Activated CD4-positive, alpha-beta T cell treated with anti-CD3 and anti-CD28 coated beads, Interleukin-2, amount 50 U/mL, for 16 hours (primary cell): ENCODE data around the gene TMEM204.

Experiments
- DNase-seq: peaks from one replicate; pipeline ENCODE4 v3.0.0-alpha.2; 2020

The TMEM204 gene

DNA sequence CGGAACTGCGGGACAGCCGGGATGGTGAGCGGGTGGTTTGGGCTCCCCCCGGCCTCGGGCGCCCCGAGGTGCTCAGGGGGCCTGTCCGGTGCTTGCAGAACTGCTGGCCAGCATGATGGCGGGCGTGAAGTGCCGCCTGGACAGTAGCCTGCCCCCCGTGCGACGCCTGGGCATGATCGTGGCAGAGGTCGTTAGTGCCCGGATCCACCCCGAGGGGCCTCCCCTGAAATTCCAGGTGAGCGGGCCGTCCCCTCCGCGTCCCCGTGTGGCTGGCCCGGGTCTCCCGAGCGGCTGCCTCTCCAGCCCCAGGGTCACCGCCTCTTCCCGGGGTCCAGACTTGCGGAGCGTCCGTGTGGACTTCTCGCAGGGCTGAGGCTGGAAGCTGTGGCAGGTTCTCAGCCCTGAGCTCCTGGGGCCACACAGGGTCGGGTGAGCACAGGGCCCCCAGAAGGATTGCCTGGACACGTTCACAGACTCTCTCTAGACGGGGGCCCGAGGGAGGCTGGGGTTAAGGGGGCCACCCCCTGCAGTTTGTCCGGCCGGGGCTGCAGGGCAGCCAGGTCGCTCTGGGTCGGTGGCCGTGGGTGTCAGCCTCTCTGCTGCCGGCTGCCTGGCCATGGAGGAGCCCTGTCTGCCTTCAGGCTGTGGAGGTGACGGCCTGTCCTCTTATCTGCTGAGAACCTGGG lies 32.9 kb upstream of the TMEM204 start:
- no peak for DNase-seq

DNA sequence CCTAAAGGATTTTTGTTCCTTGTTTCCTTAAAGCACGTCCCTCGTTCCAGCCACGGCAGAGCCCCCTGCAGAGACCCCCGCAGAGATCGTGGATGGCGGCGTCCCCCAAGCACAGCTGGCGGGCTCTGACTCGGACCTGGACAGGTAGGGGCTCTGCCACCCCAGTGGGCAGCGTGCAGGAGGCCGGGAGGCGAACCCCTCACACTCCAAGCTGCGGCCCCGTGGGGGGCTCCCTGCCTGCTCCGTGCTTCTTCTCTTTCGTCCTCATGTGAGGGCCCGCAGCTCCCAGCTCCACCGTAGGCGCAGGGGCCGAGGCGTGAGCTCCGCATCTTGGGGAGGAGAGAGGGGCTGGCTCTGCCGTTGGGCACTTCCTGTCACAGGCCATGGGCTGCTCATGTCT lies 31.8 kb upstream of the TMEM204 start:
- DNase-seq, result no peak

GRCh38 chr16:1502092-1503004 lies 31.1 kb upstream of the TMEM204 start:
- DNase-seq, result no peak

DNA sequence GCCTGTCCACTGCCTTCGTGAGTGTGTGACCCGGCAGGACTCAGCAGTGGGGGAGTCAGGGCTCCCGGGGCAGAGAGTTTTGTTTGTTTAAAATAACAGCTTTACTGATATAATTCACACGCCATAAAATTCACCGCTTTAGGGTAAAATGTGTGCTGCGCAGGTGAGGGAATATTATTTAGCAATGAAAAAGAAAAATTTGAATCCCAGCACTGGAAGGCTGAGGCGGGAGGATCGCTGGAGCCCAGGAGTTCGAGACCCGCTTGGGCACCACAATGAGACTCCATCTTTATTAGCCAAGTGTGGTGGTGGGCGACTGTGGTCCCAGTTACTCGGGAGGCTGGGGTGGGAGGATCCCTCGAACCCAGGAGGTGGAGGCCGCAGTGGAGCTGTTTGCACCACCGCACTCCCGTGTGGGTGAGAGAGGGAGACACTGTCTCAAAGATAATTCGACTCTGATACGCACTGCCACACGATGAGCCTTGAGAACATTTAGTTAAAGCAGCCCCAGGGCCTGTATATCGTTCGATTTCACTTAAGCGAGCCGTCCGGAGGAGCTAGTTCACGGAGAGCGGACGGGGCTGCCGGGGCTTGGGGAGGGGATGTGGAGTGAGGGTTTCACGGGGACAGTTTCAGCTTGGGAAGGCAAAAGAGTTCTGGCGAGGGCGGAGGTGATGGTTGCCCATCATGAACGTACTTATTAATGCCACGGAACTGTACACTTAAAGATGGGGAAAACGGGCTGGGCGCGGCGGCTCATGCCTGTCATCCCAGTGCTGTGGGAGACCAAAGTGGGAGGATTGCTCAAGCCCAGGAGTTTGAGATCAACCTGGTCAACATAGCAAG lies 30.1 kb upstream of the TMEM204 start:
- DNase-seq, result no peak

- no peak for DNase-seq
Observed at GRCh38 chr16:1505073-1505844, 28.2 kb upstream of the TMEM204 start.

- DNase-seq, result no peak
Observed at GRCh38 chr16:1505912-1506311, 27.6 kb upstream of the TMEM204 start.

DNA sequence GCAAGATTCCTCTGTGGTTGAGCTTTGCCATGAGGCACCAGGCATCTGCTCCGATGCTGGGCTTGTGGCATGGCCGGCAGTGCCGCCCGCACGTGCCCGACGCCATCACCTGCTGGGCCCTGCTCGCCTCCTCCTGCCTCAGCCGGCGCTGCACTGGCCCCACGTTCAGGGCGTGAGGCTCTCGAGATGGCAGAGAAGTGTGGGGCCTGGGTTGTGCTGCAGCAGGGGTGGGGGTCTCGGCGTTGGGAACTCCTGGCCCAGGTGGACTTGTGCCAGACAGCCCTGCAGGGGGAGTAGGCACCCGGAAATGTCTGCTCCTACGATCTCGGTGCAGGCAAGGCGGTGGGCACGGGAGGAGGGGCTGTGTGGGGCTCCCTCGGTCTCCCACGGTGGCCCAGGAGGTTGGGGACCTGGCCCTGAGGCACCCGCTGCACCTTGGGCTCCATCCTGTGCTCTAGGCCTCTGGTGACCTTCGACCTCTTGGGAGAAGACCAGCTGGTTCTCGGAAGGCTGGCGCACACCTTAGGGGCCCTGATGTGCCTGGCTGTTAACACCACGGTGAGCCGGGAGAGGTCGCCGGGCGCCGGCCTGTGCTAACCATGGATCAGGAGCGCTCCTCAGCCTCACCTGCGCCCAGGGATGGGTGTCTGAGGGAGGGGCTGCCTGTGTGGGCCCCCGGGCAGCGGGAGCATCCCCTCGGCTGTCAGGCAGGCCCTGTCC lies 26.8 kb upstream of the TMEM204 start:
- DNase-seq, result no peak

GRCh38 chr16:1508494-1509187 lies 24.8 kb upstream of the TMEM204 start:
- DNase-seq, result no peak

GRCh38 chr16:1509307-1510221 lies 23.9 kb upstream of the TMEM204 start:
- DNase-seq, result no peak

DNA sequence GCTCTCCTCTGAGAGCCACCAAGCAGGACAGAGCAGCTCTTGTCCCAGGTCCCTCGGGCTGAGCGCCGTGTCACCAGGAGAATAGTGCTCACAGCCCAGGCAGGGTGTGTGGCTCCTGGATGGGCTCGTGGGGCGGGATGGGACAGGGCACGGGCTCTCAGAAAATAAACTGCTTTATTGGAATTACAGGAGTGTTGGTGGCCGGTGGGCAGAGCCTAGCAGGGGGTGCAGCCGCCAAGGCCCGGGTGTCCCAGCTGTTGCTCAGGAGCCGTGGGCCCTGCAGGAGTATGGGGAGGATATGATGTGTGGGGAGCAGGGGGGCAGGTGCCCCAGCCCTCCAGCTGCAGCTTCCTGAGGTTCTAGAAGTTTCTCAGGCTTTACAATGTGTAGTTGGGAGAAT lies 23.2 kb upstream of the TMEM204 start:
- DNase-seq, result no peak

- DNase-seq, result no peak
Observed at GRCh38 chr16:1510941-1511351, 22.5 kb upstream of the TMEM204 start.

DNA sequence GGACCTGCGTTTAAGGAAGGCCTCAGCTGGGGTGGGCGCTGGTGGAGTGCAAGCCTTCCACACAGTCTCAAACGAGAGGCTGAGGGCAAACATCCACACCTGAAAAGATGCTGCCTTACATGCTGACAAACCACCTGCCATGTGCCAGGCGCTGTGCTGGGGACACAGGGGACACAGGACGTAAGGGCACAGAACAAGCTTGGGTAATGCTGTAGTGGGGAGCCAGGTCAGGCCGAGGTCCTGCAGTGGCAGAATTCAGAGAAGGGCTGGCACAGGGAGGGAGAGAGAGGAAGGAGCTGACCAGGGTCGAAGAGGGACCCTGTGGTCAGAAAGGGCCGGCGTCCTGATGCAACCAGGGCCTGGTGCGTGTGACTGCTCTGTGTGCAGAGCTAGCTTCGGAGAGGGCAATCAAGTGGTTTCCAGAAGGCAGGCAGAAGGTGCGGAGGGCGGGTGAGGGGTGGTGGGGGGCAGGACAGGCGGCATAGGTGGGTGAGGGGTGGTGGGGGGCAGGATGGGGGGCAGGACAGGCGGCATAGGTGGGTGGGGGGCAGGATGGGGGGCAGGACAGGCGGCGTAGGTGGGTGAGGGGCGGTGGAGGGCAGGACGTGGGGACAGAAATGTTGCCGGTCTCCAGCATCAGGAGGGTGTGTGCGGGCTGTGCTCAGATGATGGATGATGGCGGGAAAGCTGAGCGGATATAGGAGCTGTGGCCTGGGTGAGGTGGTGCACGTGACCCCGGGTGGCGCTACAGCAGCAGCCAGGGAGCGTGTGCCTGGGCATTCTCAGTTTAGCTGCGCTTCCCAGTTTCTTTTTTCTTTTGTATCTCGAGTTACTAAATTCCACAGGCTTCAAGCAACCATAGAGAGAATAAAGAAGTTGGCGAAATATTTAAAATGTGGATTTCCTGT lies 21.6 kb upstream of the TMEM204 start:
- DNase-seq, result no peak

DNA sequence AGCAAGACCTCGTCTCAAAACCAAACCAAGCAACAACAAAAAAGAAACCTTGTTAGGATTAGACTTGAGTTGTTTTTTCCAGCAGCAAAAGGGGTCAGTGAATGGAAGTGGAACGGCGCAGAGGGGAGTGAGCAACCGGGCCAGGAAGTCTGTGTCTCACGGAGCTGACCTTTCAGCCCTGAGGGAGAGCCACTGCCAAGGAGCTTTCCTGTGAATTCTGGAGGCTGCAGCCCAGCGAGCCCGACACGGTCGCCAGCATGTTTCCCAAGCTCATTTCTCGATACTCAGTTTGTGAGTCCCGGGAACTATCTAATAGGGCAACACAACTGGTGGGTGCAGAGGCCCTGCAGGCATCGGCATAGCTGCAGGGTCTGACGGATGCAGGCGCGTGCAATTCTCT lies 20.7 kb upstream of the TMEM204 start:
- no peak for DNase-seq

- no peak for DNase-seq
Observed at GRCh38 chr16:1514507-1514906, 19.0 kb upstream of the TMEM204 start.

- DNase-seq, result no peak
Observed at GRCh38 chr16:1518626-1519135, 14.8 kb upstream of the TMEM204 start.

GRCh38 chr16:1519831-1520230 lies 13.6 kb upstream of the TMEM204 start:
- no peak for DNase-seq

GRCh38 chr16:1520461-1520860 lies 13.0 kb upstream of the TMEM204 start:
- no peak for DNase-seq

GRCh38 chr16:1523581-1524245 lies 9.8 kb upstream of the TMEM204 start:
- DNase-seq, result no peak
